Thoracic aorta (tissue), 2 donors: ENCODE measurements around the gene TOM1L2. TPM values are rescaled to one million over a fixed set of nuclear protein-coding genes. Genes with fewer than 3 reads are reported as not detected.
"Not testable (repeated sequence)": the region's sequence is repeated elsewhere in the genome, so short reads cannot be mapped to it uniquely, and the experiment has no call there.

Source experiments
- ATAC-seq: fragments of 150-250 bp; one replicate; pipeline ENCODE4 v1.8.0; 2017; ENCODE audit warnings: low read depth; ENCODE audit not compliant: insufficient number of reproducible peaks, low FRiP score
- DNase-seq: peaks from one replicate; pipeline ENCODE4 v3.0.0-alpha.2; 2020; ENCODE audit warnings: low spot score
- H3K27ac ChIP-seq, 2 donors: fragments of 200-600 bp; sonication (generic); 1 replicate in 1 of 2; 2 replicates in 1 of 2; pipeline ENCODE4 v1.5.1; 2016; ENCODE audit warnings: mild to moderate bottlenecking in 2 of 2, moderate library complexity in 2 of 2
- H3K27me3 ChIP-seq: fragments of 200-600 bp; sonication (generic); replicated peaks from 2 replicates; pipeline ENCODE4 v1.6.0; 2016; ENCODE audit warnings: mild to moderate bottlenecking; ENCODE audit not compliant: insufficient read depth
- H3K36me3 ChIP-seq: fragments of 200-600 bp; sonication (generic); one replicate; pipeline ENCODE4 v1.5.1; 2016
- H3K4me1 ChIP-seq, 2 donors: fragments of 200-600 bp; sonication (generic); 1 replicate in 1 of 2; 2 replicates in 1 of 2; pipeline versions ENCODE4 v1.5.1 to v1.6.0; 2016; ENCODE audit warnings: low read depth in 2 of 2, mild to moderate bottlenecking in 1 of 2; ENCODE audit not compliant: control insufficient read depth in 1 of 2
- H3K4me3 ChIP-seq: fragments of 200-600 bp; sonication (generic); 2 replicates; pipeline ENCODE4 v1.5.1; 2016; ENCODE audit warnings: mild to moderate bottlenecking
- H3K9me3 ChIP-seq: fragments of 200-600 bp; sonication (generic); 2 replicates; pipeline ENCODE4 v1.5.1; 2016
- CTCF ChIP-seq: fragments of 200-600 bp; sonication (generic); IDR thresholded peaks from one replicate; pipeline ENCODE4 v1.5.1; 2019; ENCODE audit warnings: antibody characterized with exemption
- total RNA-seq, 2 donors: library from RNA; depleted of rRNA; stranded (reverse); fragments of >200 nt; gene quantifications; one replicate each; pipeline versions ENCODE4 v1.1.0 to v1.2.3, GENCODE V29; 2016

The TOM1L2 gene
- total RNA-seq, 2 donors from 2014 or later: 63.4 to 185 TPM

DNA sequence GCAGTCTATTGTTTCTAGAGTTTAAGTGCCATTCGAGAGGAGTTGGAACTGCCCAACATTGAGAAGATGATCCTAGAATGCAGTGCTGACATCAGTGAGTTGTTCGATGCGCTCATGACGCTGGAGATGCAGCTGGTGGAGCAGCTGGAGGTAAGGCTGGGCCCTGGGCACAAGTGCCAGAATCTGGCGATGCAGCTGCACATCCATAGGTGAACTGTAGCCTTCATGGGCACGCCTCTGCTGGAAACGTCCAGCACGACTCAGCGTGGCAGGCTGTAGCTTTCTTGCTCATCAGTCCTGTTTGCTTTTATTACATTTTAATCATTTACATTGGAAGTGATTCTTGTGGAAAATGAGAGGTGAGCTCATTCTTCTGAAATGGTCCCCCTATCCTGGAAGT is 32.1 kb upstream of the TOM1L2 start:
- Histone ChIP-seq H3K4me1 (no peaks in the 10 kb centered on the region), H3K9me3 (no peaks in the 10 kb centered on the region), H3K27ac (no peak overlapping the region), H3K36me3 (no peaks in the 10 kb centered on the region), H3K4me3 (no peak overlapping the region), H3K27me3 (no peaks in the 10 kb centered on the region)
- no peak for DNase-seq
- ATAC-seq: no peak
- TF ChIP-seq CTCF: no peak

- no peak for DNase-seq
- TF ChIP-seq CTCF: no peak
- H3K9me3 ChIP-seq: no peaks in the 10 kb centered on the region
- H3K27ac ChIP-seq: no peak overlapping the region
- no peak for ATAC-seq
- H3K27me3 ChIP-seq: no peaks in the 10 kb centered on the region
- H3K36me3 ChIP-seq: no peaks in the 10 kb centered on the region
- H3K4me3 ChIP-seq: no peak overlapping the region
- no peaks in the 10 kb centered on the region for H3K4me1 ChIP-seq
Observed at GRCh38 chr17:18002171-18002570, 30.0 kb upstream of the TOM1L2 start.

DNA sequence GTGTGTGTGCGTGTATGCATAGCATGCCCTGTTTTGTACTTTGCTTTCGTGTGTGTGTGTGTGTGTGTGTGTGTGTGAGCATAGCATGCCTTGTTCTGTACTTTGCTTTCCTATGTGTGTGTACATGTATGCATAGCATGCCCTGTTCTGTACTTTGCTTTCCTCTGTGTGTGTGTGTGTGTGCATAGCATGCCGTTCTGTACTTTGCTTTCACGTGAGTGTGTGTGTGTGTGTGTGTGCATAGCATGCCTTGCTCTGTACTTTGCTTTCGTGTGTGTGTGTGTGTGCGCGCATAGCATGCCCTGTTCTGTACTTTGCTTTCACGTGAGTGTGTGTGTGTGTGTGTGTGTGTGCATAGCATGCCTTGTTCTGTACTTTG is 27.8 kb upstream of the TOM1L2 start:
- no peaks in the 10 kb centered on the region for H3K36me3 ChIP-seq
- no peak for TF ChIP-seq CTCF
- no peak overlapping the region for H3K4me3 ChIP-seq
- ATAC-seq: no peak
- H3K27ac ChIP-seq: no peak overlapping the region
- no peaks in the 10 kb centered on the region for H3K27me3 ChIP-seq
- no peaks in the 10 kb centered on the region for H3K4me1 ChIP-seq
- DNase-seq: no peak
- no peaks in the 10 kb centered on the region for H3K9me3 ChIP-seq

DNA sequence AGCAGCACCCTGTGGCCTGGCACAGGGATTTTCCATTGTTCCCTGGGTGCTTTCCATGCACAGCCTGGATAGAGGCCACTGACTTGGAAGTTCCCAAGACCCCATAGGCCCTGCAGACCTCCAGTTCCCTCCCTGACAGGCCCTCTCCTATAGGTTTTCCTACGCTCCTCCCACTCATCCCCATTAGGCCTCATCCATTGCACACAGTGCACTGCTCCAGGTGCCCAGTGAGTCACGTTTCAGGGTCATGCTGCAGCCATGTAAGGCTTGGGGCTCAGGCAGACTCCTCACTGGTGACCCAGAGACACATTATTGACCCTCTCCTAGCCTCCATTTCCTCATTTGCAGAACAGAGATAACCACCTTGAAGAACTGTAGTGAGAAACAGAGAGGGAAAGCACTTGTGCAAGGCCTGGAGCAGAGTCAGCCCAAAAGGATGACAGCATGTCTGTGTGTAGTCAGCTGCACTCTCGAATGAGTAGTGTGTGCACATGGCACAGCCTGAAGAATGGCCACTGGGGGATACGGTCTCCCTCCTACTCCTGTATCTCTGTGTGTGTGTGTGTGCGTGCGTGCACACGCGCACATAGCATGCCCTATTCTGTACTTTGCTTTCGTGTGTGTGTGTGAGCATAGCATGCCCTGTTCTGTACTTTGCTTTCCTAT is 27.3 kb upstream of the TOM1L2 start:
- TF ChIP-seq CTCF: no peak
- Histone ChIP-seq H3K36me3 (no peaks in the 10 kb centered on the region), H3K27me3 (no peaks in the 10 kb centered on the region), H3K4me3 (no peak overlapping the region), H3K4me1 (no peaks in the 10 kb centered on the region), H3K9me3 (no peaks in the 10 kb centered on the region), H3K27ac (no peak overlapping the region)
- DNase-seq: no peak
- no peak for ATAC-seq

- TF ChIP-seq CTCF: no peak
- no peak overlapping the region for H3K4me3 ChIP-seq
- no peak overlapping the region for H3K27ac ChIP-seq
- H3K36me3 ChIP-seq: no peaks in the 10 kb centered on the region
- H3K27me3 ChIP-seq: no peaks in the 10 kb centered on the region
- no peaks in the 10 kb centered on the region for H3K4me1 ChIP-seq
- ATAC-seq (no peak), DNase-seq (no peak)
- no peaks in the 10 kb centered on the region for H3K9me3 ChIP-seq
Observed at GRCh38 chr17:17998934-17999333, 26.7 kb upstream of the TOM1L2 start.

- not testable (repeated sequence) for H3K27ac ChIP-seq, H3K4me3 ChIP-seq, H3K4me1 ChIP-seq, ATAC-seq, H3K36me3 ChIP-seq, DNase-seq, H3K27me3 ChIP-seq, H3K9me3 ChIP-seq
Observed at GRCh38 chr17:17995887-17996286, 23.7 kb upstream of the TOM1L2 start.
